ENCODE data around the gene MED27. TPM values are rescaled to one million over a fixed set of nuclear protein-coding genes. Genes with fewer than 3 reads are reported as not detected.
A peak's percentile ranks its signal among the peaks of the same experiment; 100 is the strongest.

Gene MED27
- total RNA-seq, 2 donors from 2014 or later = 17.8 to 24.5 TPM

DNA sequence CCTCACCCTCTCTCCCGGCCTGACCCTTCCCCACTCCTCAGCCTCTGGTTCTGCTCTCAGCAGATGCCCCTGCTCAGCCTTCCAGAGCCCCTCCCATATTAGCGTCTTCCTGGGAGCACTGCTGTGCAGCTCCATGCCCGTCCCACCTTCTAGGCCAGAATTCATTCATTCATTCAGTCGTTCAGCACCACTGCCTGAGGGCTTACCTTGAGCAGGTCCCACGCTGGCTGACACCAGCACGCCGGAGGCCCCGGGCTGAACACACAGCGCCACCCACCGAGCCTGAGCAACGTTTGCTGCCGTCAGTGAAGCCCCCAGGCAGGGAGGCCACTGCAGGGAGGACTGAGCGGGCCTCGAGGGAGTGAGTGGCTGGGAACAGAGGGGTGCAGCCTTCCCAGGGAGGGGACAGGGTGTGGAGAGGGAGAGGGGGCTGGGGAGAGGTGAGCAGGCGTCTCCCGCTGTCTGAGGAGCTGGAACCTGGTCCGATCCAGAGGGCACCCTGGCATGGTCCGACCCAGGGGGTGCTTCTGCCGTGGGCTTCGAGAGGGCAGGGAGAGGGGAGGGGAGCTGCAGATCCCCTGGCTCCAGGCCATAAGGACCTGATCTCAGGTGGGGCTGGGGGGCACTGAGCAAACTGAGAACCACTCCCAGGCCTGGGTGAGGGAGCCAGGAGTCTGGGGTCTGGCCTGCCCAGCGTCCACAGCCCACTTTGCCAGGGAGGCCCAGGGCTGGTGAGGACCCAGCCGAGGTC lies 241.0 kb downstream of the MED27 start:
- intact Hi-C loops (cut with DNase I) = loop anchor here in 1 of 2 donors (1.0 kb wide), 1 partner anchor 393 kb away; no protein-coding TSS in a partner anchor
- peak; percentile 72 for DNase-seq (ENCODE audit: low spot score)

DNA sequence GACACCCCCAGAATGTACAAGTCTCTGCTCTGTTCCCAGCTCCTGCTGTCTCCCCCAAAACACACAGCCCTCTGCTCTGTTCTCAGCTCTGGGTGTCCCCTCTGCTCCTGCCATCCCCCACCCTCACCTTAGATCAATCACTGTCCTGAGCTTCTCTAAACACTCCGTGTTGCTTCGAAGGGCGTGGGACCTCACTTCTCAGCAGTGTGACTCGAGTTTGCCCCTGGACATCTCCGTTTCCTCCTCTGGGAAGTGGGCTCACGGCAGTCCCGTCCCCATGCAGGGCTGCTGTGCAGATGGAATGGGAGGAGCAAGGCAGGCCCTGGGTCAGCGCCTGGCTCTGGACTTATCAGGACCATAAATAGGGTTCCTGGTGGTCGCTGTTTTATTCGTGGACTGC lies 241.8 kb downstream of the MED27 start:
- DNase-seq (ENCODE audit: low spot score) = peak; percentile 60
- intact Hi-C loops (cut with DNase I) = no loop called here

DNA sequence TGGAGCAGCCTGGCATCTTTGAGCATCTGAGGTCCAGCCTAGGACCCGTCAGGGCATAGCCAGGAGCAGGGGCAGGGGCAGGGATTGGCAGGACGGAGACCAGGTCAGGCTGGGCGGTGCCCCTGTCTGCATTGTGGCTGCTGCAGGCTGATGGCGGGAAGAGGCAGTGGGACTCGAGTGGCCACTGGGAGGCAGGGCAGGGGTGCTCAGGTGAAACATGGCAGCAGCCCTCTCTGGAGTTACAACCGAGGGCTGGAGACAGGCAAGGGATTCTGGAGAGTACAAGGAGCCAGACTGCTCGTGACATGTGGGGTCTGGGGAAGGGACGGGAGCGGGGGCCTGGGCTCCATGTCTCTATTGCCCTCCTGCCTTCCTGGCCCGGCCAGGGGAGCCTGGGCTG lies 242.4 kb downstream of the MED27 start:
- intact Hi-C loops (cut with DNase I) = no loop called here
- peak; percentile 61 for DNase-seq (ENCODE audit: low spot score)

DNA sequence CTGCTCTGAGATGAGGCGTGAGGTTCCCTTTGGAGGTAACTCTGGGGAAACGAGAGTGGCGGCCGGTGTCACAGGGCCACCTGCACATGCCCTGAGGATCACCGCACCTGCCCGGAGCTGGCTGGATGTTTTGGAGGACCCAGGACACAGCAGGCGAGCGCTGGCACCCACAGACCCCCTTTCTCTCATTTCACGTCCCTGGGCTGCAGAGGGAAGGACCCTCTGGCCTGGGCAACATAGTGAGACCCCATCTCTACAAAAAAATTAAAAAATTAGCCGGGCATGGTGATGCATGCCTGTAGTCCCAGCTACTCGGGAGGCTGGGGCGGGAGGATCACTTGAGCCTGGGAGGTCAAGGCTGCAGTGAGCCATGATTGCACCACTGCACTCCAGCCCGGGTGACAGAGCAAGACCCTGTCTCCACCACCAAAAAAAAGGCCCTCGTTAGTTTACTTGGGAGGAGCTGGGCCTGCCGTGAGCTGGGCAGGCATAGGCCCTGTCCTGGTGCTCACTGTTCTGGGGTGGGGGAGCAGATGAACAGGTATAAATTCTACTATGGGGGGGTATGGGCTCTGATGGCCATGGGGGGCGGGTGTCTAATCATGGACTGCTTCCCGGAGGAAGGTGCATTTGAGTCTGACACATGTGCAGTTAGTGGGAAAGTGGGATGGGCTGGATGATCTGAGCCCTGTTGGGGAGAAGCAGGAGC lies 242.9 kb downstream of the MED27 start:
- intact Hi-C loops (cut with DNase I) = no loop called here

DNA sequence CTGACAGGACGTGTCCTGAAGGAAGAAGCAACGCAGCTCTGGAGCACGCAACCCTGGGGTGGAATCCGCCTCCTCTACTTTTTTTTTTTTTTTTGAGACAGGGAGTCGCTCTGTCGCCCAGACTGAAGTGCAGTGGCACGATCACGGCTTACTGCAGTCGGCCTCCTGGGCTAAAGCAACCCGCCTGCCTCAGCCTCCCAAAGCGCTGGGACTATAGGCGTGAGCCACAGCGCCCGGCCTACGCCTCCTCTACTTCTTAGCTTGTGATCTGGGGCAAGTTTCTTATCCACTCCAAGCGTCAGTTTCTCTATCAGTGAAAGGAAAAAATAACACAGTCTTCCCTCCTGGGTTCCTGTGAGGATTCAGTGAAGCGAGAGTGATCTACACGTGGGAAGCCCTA lies 243.6 kb downstream of the MED27 start:
- intact Hi-C loops (cut with DNase I) = no loop called here
- DNase-seq (ENCODE audit: low spot score) = peak; percentile 51

More for the DNA sequence above, 242.9 kb downstream of the MED27 start:
- DNase-seq (ENCODE audit: low spot score) = peak; percentile 68

DNA sequence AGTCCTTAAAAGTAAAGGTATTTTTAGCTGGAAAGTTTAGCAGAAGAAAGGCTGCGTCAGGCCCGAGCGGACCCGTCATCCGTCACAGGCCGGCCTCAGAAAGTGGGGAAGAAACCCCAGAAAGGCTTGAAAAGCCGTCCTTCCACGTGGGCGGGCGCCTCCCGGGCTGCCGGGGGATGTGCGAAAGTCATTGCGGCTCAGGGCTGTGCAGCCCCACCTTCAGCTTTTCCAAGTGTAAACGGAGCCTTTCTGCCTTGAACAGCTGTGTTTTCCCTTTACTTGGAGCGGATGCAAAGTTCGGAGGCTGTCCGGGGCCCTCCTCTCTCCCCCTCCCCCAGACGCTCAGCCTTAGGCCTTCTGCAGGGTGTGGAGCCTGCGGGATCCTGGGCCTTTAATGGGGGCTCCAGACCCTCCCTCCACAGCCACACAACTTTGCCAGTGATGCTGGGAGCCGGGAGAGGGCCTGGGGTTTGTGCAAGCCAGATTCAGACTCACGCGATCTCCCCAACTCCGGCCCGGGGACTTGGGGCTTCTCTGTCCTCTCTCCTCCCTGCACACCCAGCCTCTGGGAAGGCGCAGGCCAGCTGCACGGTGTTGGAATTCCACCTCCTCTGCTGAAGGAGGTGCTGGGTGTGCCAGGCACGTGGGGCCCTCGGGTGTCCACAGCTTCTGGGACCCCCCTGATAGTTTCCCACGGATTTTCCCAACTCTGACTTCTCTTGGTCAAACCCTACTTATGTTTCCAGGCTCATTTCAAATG lies 244.3 kb downstream of the MED27 start:
- DNase-seq (ENCODE audit: low spot score) = peak; percentile 72
- intact Hi-C loops (cut with DNase I) = no loop called here

DNA sequence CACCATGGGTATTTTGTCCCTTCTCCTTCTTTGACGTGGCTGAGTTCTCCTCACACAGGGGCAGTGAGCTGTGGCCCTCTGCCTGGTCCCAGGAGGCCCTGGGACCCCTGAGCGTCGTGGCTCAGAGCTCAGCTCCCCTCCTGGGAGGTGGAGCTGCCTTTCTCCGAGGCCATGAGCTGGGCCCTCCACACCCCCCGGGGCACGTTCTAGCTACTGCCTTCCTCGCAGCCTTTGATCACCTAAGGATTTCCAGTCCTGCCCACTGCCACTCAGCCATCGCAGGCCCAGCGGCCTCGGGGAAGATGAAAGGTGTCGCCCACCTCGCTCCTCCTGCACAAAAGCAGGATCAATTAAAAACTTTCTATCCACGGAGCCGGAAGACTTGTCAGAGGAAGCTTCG lies 244.9 kb downstream of the MED27 start:
- intact Hi-C loops (cut with DNase I) = no loop called here

DNA sequence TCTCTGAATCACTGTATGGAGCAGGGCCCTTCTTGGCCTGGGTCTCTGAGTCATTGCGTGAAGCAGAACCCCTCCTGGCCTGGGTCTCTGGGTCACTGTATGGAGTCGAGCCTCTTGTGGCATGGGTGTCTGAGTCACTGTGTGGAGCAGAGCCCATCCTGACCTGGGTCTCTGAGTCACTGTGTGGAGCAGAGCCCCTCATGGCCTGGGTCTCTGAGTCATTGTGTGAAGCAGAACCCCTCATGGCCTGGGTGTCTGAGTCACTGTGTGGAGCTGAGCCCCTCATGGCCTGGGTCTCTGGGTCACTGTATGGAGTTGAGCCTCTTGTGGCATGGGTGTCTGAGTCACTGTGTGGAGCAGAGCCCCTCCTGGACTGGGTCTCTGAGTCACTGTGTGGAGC lies 245.8 kb downstream of the MED27 start:
- peak; percentile 55 for DNase-seq (ENCODE audit: low spot score)
- intact Hi-C loops (cut with DNase I) = no loop called here

More for the DNA sequence above, 244.9 kb downstream of the MED27 start:
- peak; percentile 41 for DNase-seq (ENCODE audit: low spot score)

DNA sequence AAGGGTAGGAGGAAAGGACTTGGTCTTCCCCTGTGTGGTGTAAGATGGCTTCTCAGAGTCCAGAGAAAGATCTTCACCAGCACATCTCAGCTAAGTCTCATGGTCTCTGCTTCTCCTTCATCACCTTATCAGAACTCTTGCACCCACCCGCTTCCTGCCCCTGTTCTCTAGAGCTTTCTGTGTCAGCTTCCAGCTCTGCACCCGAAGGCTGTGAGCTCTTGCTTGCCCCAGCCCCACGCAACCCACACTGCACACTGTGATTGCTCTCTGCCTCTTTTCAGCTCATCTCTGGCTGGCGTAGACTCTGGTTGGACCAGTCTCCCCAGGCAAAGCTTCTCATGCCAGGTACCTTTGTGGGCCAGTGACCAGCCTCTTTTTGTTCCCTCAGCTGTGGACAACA lies 246.6 kb downstream of the MED27 start:
- intact Hi-C loops (cut with DNase I) = no loop called here
- DNase-seq (ENCODE audit: low spot score) = peak; percentile 40

DNA sequence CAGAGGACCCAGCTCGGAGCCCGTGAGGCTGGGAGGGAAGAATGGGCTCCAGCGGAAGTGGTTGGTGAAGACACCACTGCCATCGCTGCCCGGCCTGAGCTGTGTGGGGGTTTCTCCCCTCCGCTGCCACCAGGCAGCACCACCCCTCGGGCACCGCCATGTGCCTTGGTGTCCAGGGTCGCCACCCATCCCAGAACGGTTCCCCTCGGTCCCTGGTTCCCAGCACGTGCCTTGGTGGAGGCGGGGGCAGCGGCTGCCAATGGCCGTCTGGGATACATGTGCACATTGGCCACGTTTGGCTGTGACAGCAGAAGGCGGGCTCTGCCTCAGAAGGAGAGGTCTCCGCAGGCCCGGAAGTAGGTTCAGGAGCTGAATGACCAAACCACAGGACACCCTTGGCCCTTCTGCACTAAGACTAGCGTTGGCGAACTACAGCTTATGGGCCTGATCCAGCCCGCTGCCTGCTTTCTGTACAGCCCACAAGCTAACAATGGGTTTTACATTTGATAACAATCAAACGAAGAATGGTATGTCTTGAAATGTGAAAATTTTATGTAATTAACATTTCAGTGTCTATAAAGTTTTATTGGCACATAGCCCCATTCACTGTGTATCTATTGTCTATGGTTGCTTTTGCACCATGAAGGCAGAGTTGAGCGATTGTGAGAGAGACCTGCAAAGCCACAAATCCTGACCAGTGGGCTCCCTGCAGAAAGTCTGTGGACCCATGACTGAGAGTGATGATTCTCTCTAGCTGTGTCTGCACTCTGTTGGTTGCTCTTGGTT lies 248.1 kb downstream of the MED27 start:
- intact Hi-C loops (cut with DNase I) = no loop called here
- peak; percentile 66 for DNase-seq (ENCODE audit: low spot score)

DNA sequence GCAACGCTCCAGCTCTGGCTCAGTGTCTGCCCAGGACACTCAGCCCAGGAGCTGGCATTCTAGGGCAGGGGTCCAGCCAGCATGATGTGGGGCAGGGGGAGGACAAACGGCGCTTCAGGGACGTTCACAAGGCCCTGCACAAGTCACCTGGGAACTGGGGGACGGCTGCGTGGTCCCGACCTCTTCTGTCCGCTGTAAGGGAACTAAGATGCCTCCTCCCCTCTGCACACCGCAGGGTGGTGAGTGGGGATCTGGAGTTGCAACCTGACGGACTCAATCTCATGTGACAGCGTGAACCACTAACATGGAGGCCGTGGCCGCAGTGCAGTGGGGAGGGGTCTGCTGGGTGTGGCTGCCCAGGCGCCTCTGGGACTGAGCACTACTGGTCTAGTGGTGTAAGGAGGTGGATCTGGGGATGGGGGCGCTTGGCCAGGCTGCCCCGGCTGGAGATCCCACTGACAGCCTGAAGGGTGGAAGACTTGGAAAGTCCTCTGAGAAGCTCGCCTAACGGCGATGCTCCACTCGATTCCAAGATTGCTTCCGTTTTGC lies 251.8 kb downstream of the MED27 start:
- DNase-seq (ENCODE audit: low spot score) = no peak
- intact Hi-C loops (cut with DNase I) = no loop called here

DNA sequence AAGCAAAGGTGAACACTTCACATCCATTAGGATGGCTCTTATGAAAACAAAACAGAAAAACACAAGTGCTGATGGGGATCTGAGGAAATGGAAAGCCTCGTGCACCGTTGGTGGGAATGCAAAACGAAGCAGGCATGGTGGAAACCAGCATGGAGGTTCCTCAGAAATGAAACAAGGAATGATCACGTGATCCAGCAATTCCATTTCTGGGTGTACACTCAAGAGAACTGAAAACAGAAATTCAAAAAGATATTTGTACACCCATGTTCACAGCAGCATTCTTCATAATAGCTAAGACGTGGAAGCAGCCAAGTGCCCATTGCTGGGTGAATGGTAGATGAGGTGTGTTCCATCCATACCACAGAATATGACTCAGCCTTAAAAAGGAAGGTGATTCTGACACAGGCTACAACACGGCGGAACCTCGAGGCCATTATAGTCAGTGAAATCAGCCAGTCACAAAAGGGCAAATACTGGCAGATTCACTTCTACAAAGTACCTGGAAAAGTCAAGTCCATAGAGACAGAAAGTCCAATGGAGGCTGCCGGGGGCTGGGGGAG lies 252.6 kb downstream of the MED27 start:
- intact Hi-C loops (cut with DNase I) = no loop called here
- no peak for DNase-seq (ENCODE audit: low spot score)

DNA sequence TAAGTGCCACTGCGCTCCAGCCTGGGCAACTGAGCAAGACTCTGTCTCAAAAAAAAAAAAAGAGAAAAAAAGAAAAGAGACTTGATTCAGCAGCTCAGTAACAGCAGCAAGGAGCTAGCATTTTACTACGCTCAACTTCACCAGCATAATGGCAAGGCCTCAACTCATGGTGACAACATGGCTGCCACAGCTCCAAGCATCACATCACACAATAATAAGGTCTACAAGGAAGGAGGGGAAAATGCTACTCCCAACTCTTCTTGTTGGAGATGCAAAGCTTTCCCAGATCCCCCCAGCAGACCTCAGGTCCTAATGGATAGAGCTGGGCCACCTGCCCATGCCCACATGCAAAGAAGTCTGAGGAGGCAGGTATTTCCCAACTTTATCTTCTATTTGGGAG lies 253.6 kb downstream of the MED27 start:
- DNase-seq (ENCODE audit: low spot score) = no peak
- intact Hi-C loops (cut with DNase I) = no loop called here

DNA sequence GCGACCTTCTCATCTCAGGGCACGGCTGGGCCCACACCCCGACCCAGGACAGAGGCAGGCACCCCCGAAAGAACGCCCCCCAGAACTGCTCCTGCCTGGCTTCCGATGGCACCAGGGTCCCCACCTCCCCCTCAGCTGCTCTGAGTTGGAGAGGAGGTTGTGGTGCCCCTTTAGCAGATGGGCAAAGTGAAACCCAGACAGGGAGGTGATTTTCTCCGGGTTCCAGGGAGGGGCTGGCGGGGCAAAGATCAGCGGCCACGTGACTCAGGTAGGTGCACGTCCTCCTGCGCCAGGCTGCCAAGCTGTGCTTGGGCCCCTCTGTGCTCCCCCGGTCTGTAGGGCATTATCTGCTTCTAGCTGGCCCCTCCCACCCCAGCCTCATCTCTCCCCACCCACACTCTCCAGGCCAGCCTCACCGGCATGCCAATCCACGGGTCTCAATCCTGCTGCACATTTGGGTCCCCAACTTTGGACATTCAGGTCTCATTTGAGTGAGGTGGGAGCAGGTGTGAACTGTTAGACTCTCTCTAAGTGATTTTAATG lies 254.6 kb downstream of the MED27 start:
- peak; percentile 15 for DNase-seq (ENCODE audit: low spot score)
- intact Hi-C loops (cut with DNase I) = no loop called here

DNA sequence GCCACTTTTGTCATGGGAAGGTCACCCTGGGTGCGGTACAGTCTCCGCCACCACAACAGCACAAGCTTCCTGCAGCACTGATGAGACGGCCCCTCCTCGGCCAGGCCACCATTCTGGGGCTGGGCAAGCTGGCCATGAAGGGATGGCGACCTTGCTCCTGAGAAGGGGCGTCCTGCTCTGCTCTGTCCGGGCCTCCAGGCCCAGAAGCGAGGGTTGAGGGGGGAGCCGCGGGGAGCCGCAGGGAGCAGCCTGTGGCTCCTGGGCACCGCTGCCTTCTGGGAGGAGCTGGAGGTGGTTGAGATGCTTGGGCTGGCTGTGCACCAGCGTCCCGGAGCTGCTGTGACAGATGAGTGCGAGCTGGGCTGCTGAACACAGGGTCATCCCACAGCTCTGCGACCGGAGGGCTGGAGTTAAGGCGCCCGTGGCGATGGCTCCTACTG lies 255.5 kb downstream of the MED27 start:
- DNase-seq (ENCODE audit: low spot score) = no peak
- intact Hi-C loops (cut with DNase I) = no loop called here

DNA sequence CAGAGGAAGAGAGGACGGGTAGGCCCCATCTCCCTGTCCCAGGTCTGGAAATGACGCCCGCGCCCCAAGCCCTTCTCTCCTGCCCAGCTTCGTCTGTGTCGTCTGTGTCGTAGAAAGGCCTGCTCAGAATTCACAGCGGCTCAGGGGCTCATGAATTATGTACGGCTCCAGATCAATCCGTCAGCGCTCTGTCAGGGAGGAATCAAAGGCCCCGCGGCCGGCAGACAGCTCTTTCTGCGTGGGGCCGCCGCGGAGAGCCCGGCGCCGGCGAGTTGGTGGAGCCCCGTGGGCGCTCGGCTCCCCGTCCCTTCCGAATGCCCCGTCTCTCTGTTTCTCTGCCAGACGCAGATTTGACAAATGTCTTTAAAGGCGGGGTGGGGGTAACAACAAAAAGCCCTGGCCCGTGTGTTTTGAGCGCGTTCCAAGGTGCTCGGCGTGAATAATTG lies 255.9 kb downstream of the MED27 start:
- intact Hi-C loops (cut with DNase I) = no loop called here
- no peak for DNase-seq (ENCODE audit: low spot score)

DNA sequence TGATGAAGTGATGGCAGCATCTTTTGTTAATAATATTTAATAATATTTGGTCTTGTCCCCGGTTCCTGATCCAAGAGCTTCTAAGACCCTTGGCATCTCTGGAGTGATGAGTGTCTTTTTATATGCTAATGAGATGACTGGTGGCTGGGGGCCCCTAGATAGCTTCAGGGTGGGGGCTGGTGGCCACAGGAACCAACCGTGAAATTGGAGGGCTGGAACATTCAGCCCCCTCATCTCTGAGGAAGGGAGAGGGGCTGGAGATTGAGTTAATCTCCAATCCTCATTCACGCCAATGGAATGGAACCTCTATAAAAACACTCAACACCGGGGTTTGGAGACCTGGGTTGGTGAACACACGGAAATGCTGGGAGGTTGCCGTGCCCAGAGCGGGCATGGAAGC lies 261.6 kb downstream of the MED27 start:
- intact Hi-C loops (cut with DNase I) = no loop called here
- DNase-seq (ENCODE audit: low spot score) = peak; percentile 28

DNA sequence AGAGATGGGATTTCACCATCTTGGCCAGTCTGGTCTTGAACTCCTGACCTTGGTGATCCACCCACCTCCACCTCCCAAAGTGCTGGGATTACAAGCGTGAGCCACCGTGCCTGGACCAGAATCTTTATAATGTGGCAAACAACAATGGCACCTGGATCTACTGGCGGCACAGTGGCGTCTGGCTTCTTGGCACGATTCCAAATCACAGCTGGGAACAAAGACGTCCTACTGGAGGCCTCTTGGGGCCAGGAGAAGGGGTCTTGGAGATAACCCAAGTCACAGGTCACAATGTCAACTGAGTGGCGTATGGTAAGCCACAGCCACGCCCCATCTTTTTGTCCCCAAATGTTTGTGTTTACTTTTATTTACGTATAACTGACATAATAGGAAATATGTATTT lies 262.0 kb downstream of the MED27 start:
- intact Hi-C loops (cut with DNase I) = no loop called here

More for the DNA sequence above, 262.0 kb downstream of the MED27 start:
- peak; percentile 50 for DNase-seq (ENCODE audit: low spot score)
